Esophagus mucosa (tissue), 1 donor: ENCODE data around the gene DMRTC1. TPM values are rescaled to one million over a fixed set of nuclear protein-coding genes. Genes with fewer than 3 reads are reported as not detected.
"Not testable (repeated sequence)": the region's sequence is repeated elsewhere in the genome, so short reads cannot be mapped to it uniquely, and the experiment has no call there.

Source experiments
- ATAC-seq: fragments of 200-7000 bp; cut with Tn5 transposase; one replicate; pipeline ENCODE4 v1.9.1; 2020
- total RNA-seq: library from RNA; stranded (reverse); gene quantifications from one replicate; pipeline ENCODE4 v1.2.4, GENCODE V29; 2023
- donor health status: DM: yes; HTN: yes; CAD: no.

DMRTC1 gene
- not detected for total RNA-seq

- peak; percentile 58 for ATAC-seq
Measured at GRCh38 chrX:72943819-72944169, at the start of gene DMRTC1. TSS of gene DMRTC1 (minus strand) at chrX:72943837. CDS start at chrX:72875694, 68,143 bp downstream.

GRCh38 chrX:72980894-72981469 lies 37.3 kb upstream of the DMRTC1 start:
- not testable (repeated sequence) for ATAC-seq

GRCh38 chrX:72974885-72975284 lies 31.2 kb upstream of the DMRTC1 start:
- ATAC-seq = not testable (repeated sequence)

GRCh38 chrX:72971859-72972258 lies 28.2 kb upstream of the DMRTC1 start:
- ATAC-seq = not testable (repeated sequence)

GRCh38 chrX:72959971-72960370 lies 16.3 kb upstream of the DMRTC1 start:
- not testable (repeated sequence) for ATAC-seq

GRCh38 chrX:72943035-72943818 lies 410 bp downstream of the DMRTC1 start:
- ATAC-seq = peak; percentile 35

- peak; percentile 24 for ATAC-seq
Measured at GRCh38 chrX:72942272-72942671, 1.4 kb downstream of the DMRTC1 start.

- not testable (repeated sequence) for ATAC-seq
Measured at GRCh38 chrX:72937906-72938305, 5.7 kb downstream of the DMRTC1 start, which contains the start of gene FAM236A. TSS of gene FAM236A (plus strand) at chrX:72938206. CDS start at chrX:72938263, 57 bp downstream.

- not testable (repeated sequence) for ATAC-seq
Measured at GRCh38 chrX:72936882-72937455, 6.7 kb downstream of the DMRTC1 start.

- not testable (repeated sequence) for ATAC-seq
Measured at GRCh38 chrX:72936455-72936854, 7.2 kb downstream of the DMRTC1 start.

GRCh38 chrX:72932283-72932682 lies 11.4 kb downstream of the DMRTC1 start:
- not testable (repeated sequence) for ATAC-seq

- ATAC-seq = not testable (repeated sequence)
Measured at GRCh38 chrX:72916096-72916495, 27.5 kb downstream of the DMRTC1 start.

- not testable (repeated sequence) for ATAC-seq
Measured at GRCh38 chrX:72912315-72912714, 31.3 kb downstream of the DMRTC1 start, which contains the start of gene FAM236C. TSS of gene FAM236C (plus strand) at chrX:72912615. CDS start at chrX:72912715, 100 bp downstream.

GRCh38 chrX:72889740-72890139 lies 53.9 kb downstream of the DMRTC1 start:
- ATAC-seq = not testable (repeated sequence)

- not testable (repeated sequence) for ATAC-seq
Measured at GRCh38 chrX:72882898-72883297, 60.7 kb downstream of the DMRTC1 start.

GRCh38 chrX:72837532-72837931 lies 106.1 kb downstream of the DMRTC1 start:
- not testable (repeated sequence) for ATAC-seq

- not testable (repeated sequence) for ATAC-seq
Measured at GRCh38 chrX:72830701-72831100, 112.9 kb downstream of the DMRTC1 start.

Other genes with a start within 250 kb of the DMRTC1 start
- gene PHKA1, start 229.5 kb downstream of the DMRTC1 start, total RNA-seq = 6.7 TPM
- gene DMRTC1B, start 166.9 kb downstream of the DMRTC1 start, total RNA-seq = not detected
- gene FAM236B, start 161.2 kb downstream of the DMRTC1 start, total RNA-seq = not detected
- not detected for gene FAM236D, start 135.6 kb downstream of the DMRTC1 start, total RNA-seq
- not detected for gene FAM236C, start 31.2 kb downstream of the DMRTC1 start, total RNA-seq
- not detected for gene FAM236A, start 5.6 kb downstream of the DMRTC1 start, total RNA-seq
- gene PABPC1L2B, start 59.1 kb upstream of the DMRTC1 start, total RNA-seq = not detected
- not detected for gene PABPC1L2A, start 135.7 kb upstream of the DMRTC1 start, total RNA-seq